Neural crest cell (in vitro differentiated cells): ENCODE results near the gene AFM. TPM values are rescaled to one million over a fixed set of nuclear protein-coding genes. Genes with fewer than 3 reads are reported as not detected.

Experiments used
- DNase-seq: peaks from one replicate; pipeline ENCODE4 v3.0.0; 2021; ENCODE audit warnings: low read depth, mixed read lengths, low spot score
- H3K27ac Mint-ChIP-seq: one replicate; pipeline ENCODE4 v1.8.0; 2021; ENCODE audit warnings: mild to moderate bottlenecking, mixed read lengths; ENCODE audit not compliant: unreplicated experiment
- H3K27me3 Mint-ChIP-seq: 2 replicates; pipeline ENCODE4 v1.8.0; 2021; ENCODE audit warnings: low read depth, mild to moderate bottlenecking, mixed read lengths
- H3K36me3 Mint-ChIP-seq: 2 replicates; pipeline ENCODE4 v1.8.0; 2021; ENCODE audit warnings: low read depth, mild to moderate bottlenecking, mixed read lengths
- H3K4me1 Mint-ChIP-seq: 2 replicates; pipeline ENCODE4 v1.8.0; 2021; ENCODE audit warnings: mixed read lengths
- H3K4me3 Mint-ChIP-seq: one replicate; pipeline ENCODE4 v1.8.0; 2021; ENCODE audit warnings: mild to moderate bottlenecking, mixed read lengths
- H3K9me3 Mint-ChIP-seq: 2 replicates; pipeline ENCODE4 v1.8.0; 2021; ENCODE audit warnings: mixed read lengths
- CTCF ChIP-seq: fragments of 200-600 bp; sonication (generic); conservative IDR thresholded peaks from 2 replicates; pipeline ENCODE4 v1.5.0; 2021; ENCODE audit warnings: antibody characterized with exemption, mild to moderate bottlenecking
- total RNA-seq: library from RNA; stranded (reverse); gene quantifications from 2 replicates; pipeline ENCODE4 v1.2.1, GENCODE V29; 2021

AFM gene
- total RNA-seq, 1 donor from 2014 or later: not detected

DNA sequence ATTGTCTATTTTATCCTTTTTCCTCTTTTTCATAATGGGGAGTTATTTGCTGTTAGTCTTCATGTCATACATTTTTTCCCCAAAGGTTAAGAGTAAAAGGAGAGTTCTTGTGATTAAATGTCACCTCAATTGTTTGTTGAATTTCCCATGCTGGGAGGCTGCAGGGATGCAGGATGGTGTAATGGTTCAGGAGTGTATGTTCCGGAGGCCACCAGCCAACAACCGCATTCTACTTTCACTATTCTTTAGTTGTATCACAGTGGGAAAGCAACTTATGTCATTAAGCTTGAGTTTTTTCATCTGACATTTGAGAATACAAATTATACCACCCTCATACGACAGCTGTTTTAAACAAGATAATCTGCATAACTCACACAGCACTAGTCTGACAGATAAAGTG, 30.1 kb upstream of the AFM start:
- no peaks in the 10 kb centered on the region for H3K9me3 Mint-ChIP-seq
- no peak for DNase-seq
- no peaks in the 10 kb centered on the region for H3K36me3 Mint-ChIP-seq
- TF ChIP-seq CTCF: no peak
- H3K4me3 Mint-ChIP-seq: no peak overlapping the region
- H3K27ac Mint-ChIP-seq: no peak overlapping the region
- peaks cover 8% of the 10 kb centered on the region for H3K4me1 Mint-ChIP-seq
- no peaks in the 10 kb centered on the region for H3K27me3 Mint-ChIP-seq

DNA sequence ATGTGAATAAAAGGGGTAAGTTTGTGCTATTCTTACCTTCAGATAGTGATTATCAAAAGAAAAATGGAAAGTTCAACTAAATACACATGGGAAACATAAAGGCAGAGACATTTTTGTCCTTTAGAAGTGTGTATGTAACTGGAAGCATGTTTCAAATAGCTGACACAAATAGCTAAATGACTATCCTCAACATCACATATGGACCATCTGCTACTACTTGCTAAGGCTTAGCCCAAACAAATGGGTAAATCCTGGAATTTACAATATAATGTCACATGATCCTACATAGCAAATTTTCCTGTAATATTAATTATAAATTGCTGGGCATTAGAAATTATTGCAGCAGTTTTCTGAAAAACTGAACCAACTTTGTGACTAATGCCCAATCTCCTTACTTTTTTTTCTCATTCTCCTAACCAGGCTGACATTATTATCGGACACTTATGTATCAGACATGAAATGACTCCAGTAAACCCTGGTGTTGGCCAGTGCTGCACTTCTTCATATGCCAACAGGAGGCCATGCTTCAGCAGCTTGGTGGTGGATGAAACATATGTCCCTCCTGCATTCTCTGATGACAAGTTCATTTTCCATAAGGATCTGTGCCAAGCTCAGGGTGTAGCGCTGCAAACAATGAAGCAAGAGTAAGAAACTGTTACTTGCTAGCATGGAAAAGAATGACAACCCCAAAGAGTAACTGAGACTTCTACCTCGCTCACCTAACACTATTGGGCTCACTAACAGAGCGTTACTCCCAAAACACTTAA, 29.4 kb upstream of the AFM start:
- H3K27ac Mint-ChIP-seq: no peak overlapping the region
- H3K36me3 Mint-ChIP-seq: no peaks in the 10 kb centered on the region
- no peak for TF ChIP-seq CTCF
- H3K27me3 Mint-ChIP-seq: no peaks in the 10 kb centered on the region
- H3K9me3 Mint-ChIP-seq: no peaks in the 10 kb centered on the region
- H3K4me1 Mint-ChIP-seq: peaks cover 8% of the 10 kb centered on the region
- no peak overlapping the region for H3K4me3 Mint-ChIP-seq
- DNase-seq: no peak

GRCh38 chr4:73452953-73453700, 28.4 kb upstream of the AFM start:
- Mint-ChIP-seq H3K4me3 (no peak overlapping the region), H3K9me3 (no peaks in the 10 kb centered on the region), H3K36me3 (no peaks in the 10 kb centered on the region), H3K4me1 (peaks cover 8% of the 10 kb centered on the region), H3K27me3 (no peaks in the 10 kb centered on the region), H3K27ac (no peak overlapping the region)
- no peak for DNase-seq
- TF ChIP-seq CTCF: no peak

DNA sequence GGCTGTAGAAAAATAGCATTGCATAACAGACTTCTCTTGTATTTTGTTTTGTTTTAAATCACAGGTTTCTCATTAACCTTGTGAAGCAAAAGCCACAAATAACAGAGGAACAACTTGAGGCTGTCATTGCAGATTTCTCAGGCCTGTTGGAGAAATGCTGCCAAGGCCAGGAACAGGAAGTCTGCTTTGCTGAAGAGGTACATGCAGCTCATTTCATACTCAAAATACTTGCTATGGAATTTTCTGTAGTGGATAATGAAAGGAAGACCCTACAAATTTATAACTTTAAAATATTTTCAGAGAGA, 27.9 kb upstream of the AFM start:
- peaks cover 8% of the 10 kb centered on the region for H3K4me1 Mint-ChIP-seq
- H3K9me3 Mint-ChIP-seq: no peaks in the 10 kb centered on the region
- H3K36me3 Mint-ChIP-seq: no peaks in the 10 kb centered on the region
- no peaks in the 10 kb centered on the region for H3K27me3 Mint-ChIP-seq
- no peak overlapping the region for H3K4me3 Mint-ChIP-seq
- no peak for TF ChIP-seq CTCF
- DNase-seq: no peak
- H3K27ac Mint-ChIP-seq: no peak overlapping the region

DNA sequence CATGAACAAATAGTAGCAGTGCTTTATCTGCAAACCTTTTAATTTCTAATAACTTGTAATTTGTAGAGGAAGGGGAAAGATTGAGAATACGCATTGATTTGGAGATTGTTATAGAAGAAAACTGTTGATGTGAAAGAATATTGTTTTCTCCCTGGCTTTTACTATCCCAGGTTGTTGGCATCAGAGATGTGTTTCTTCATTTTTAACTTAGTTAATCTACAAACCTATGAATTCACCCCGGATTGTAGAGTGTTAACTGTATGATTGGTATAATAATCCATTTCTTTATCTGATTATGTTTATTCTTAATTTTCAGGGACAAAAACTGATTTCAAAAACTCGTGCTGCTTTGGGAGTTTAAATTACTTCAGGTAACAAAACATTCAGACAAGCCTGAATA, 26.6 kb upstream of the AFM start:
- H3K4me1 Mint-ChIP-seq: peaks cover 8% of the 10 kb centered on the region
- H3K27ac Mint-ChIP-seq: no peak overlapping the region
- H3K36me3 Mint-ChIP-seq: no peaks in the 10 kb centered on the region
- DNase-seq: no peak
- TF ChIP-seq CTCF: no peak
- no peaks in the 10 kb centered on the region for H3K27me3 Mint-ChIP-seq
- no peaks in the 10 kb centered on the region for H3K9me3 Mint-ChIP-seq
- H3K4me3 Mint-ChIP-seq: no peak overlapping the region
